ENCODE measurements around the gene S100A6.
"Not testable (repeated sequence)": the region's sequence is repeated elsewhere in the genome, so short reads cannot be mapped to it uniquely, and the experiment has no call there.

Gene S100A6

GRCh38 chr1:153532769-153533599 lies 2.8 kb downstream of the S100A6 start:
- DNase-seq (ENCODE audit: low read depth in 2 of 3, low spot score in 1 of 3): peak; percentile 66 to 71 (median 71)

DNA sequence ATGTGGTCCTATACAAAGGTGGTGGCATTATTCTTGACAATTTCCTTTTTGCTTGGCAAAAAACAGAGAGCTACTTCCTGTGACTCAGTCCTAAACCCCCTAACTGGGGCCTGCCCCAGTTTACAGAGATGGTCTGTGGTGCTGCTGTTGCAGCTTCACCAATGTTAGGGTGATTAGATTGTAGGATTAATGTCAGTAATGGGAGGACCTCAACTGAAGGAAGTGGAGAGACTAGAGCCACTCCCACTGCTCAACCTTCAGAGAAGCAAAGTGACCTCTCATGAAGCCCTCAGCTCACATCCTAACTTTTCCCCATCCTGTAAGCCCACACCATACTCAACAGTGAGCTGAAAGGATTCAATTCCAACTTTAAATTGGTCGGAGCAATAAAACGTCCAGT lies 3.6 kb downstream of the S100A6 start:
- DNase-seq (ENCODE audit: low read depth in 2 of 3, low spot score in 1 of 3): no peak

GRCh38 chr1:153531638-153532037 lies 4.2 kb downstream of the S100A6 start:
- DNase-seq (ENCODE audit: low read depth in 2 of 3, low spot score in 1 of 3): no peak

- no peak for DNase-seq (ENCODE audit: low read depth in 2 of 3, low spot score in 1 of 3)
Observed at GRCh38 chr1:153527683-153528040, 8.1 kb downstream of the S100A6 start.

DNA sequence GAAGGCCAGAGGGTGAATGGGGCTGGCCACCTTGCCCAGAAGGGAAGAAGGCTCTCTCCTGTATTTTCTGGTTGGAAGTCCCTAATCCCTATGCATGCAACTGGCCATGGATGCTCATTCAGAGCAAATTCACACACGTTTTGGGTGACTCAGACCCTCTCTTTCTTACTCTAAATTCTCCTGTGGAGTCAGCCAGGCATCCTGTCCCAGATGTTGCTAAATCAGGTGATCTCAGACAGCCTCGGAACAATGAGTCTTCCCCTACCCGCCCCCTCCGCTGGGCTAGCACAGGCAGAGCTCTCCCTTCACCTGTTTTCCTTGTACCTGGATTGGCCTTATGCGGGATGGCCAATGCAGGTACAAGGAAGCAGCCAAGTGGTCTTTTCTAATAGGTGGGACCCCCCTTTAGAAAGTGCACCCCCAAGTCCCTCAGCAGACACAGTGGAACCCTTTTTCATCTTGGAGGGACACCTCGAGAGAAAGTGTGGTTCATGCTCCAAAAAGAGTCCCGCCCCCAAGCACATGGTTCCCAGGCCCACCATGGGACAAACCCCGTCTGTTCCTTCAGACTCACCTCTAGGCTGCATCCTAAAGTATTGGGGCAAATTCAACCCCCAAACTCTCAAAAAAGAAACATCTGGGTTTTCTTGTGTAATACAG lies 8.6 kb downstream of the S100A6 start:
- DNase-seq (ENCODE audit: low read depth in 2 of 3, low spot score in 1 of 3): no peak

GRCh38 chr1:153526132-153526543 lies 9.7 kb downstream of the S100A6 start:
- no peak for DNase-seq (ENCODE audit: low read depth in 2 of 3, low spot score in 1 of 3)

DNA sequence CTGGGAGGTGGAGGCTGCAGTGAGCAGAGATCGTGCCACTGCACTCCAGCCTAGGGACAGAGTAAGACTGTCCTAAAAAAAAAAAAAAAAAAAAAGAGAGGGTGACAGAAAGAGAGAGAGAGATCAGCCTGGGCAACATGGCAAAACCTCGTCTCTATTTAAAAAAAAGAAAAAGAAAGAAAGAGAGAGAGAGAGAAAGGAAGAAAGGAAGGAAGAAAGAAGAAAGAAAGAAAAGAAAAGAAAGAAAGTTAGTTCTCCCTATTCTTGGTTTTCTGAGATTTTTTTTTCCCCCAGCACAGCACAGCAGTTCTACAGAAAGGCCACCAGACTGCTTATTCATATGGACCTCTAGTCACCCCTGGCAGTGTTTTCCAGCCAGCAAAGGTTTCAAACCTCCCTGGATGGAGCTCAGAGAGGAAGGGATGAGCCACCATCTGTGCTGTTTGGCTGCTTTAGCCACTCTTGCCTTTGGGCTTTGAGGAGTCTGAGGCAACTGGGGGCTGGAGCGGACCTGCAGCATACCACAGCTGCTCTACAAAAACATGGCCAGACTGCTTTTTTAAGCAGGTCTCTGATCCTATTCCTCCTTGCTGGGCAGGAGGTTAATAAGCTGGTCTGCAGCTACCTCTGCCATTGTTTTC lies 10.6 kb downstream of the S100A6 start:
- DNase-seq (ENCODE audit: low read depth in 2 of 3, low spot score in 1 of 3): no peak

DNA sequence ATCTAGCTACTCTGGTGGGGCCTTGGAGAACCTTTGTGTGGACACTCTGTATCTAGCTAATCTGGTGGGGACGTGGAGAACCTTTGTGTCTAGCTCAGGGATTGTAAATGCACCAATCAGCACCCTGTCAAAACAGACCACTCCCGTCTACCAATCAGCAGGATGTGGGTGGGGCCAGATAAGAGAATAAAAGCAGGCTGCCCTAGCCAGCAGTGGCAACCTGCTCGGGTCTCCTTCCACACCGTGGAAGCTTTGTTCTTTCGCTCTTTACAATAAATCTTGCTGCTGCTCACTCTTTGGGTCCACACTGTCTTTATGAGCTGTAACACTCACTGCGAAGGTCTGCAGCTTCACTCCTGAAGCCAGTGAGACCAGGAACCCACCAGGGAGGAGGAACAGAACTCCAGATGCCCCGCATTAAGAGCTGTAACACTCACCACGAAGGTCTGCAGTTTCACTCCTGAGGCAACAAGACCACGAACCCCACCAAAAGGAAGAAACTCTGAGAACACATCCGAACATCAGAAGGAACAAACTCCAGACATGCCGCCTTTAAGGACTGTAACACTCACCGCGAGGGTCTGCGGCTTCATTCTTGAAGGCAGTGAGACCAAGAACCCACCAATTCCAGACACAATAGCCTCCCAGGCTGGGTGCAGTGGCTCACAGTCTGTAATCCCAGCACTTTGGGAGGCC lies 13.3 kb downstream of the S100A6 start:
- not testable (repeated sequence) for DNase-seq (ENCODE audit: low read depth in 2 of 3, low spot score in 1 of 3)

DNA sequence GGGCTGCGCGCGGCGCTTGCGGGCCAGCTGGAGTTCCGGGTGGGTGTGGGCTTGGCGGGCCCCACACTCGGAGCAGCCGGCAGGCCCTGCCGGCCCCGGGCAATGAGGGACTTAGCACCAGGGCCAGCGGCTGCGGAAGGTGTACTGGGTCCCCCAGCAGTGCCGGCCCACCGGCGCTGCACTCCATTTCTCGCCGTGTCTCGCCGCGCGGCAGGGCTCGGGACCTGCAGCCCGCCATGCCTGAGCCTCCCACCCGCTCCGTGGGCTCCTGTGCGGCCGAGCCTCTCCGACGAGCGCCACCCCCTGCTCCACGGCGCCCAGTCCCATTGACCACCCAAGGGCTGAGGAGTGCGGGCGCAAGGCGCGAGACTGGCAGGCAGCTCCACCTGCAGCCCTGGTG lies 14.0 kb downstream of the S100A6 start:
- DNase-seq (ENCODE audit: low read depth in 2 of 3, low spot score in 1 of 3): not testable (repeated sequence)

- no peak for DNase-seq (ENCODE audit: low read depth in 2 of 3, low spot score in 1 of 3)
Observed at GRCh38 chr1:153520818-153521476, 14.8 kb downstream of the S100A6 start.

GRCh38 chr1:153520137-153520691 lies 15.6 kb downstream of the S100A6 start:
- DNase-seq (ENCODE audit: low read depth in 2 of 3, low spot score in 1 of 3): not testable (repeated sequence)

DNA sequence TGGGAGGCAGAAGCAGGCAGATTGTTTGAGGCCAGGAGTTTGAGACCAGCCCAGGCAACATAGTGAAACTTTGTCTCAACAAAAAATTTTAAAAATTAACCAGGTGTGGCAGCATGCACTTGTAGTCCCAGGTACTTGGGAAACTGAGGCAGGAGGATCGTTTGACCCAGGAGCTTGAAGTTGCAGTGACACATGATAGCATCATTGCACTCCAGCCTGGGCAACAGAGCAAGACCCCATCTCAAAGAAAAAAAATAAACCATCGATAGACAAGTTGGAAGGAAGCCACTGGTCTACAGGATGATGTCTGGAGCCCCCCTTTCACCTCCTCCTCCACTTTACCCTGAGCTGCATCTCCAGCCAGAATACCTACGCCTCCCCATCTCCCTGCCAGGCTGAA lies 16.5 kb downstream of the S100A6 start:
- DNase-seq (ENCODE audit: low read depth in 2 of 3, low spot score in 1 of 3): no peak

DNA sequence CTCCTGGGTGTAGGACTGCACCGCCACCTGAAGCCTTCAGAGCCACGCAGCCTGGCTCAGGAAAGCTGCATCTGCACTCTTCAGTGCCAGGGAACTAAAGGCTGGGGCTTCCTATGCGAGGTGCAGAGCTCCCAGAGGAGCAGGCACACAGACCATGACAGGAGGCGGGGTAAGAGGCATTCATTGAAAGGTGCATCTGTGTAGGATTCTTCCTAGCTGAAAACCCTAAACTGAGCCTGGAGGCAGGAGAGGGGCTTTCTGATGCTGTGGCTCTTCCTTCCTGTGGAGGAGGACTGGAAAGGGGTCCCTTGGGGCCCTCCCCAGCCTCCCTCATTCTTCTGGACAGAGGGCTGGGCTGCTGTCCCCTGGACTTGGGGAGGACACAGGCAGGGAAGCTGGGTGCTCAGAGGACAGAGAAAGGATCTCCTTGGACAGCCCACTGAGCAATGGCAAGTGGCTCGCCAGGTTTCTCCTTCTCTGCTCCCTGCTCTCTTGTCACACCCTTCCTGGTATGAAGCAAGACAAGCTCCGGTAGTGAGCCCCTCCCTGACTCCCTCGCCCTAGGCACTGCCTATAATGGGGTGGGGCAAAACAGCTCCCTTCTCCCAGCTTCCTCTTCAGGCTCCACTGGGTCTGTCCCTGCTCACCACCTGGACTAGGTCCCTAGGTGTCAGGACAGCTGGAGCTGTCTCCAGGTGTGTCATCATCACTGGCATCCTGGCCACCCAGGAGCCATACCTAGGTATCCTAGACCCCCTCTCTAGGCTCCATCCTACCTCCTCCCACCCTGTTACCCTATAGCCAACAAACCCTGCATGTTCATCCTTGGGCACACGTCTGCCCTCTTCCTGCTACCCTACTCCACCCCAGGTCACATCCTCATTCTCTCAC lies 20.0 kb downstream of the S100A6 start:
- no peak for DNase-seq (ENCODE audit: low read depth in 2 of 3, low spot score in 1 of 3)

- DNase-seq (ENCODE audit: low read depth in 2 of 3, low spot score in 1 of 3): no peak
Observed at GRCh38 chr1:153513666-153514065, 22.1 kb downstream of the S100A6 start.

- no peak for DNase-seq (ENCODE audit: low read depth in 2 of 3, low spot score in 1 of 3)
Observed at GRCh38 chr1:153513023-153513422, 22.8 kb downstream of the S100A6 start.

GRCh38 chr1:153510984-153511410 lies 24.8 kb downstream of the S100A6 start:
- peak; percentile 58 to 81 (median 75) for DNase-seq (ENCODE audit: low read depth in 2 of 3, low spot score in 1 of 3)

GRCh38 chr1:153509729-153510354 lies 25.9 kb downstream of the S100A6 start:
- peak; percentile 57 to 69 (median 65) for DNase-seq (ENCODE audit: low read depth in 2 of 3, low spot score in 1 of 3)

GRCh38 chr1:153509036-153509435 lies 26.8 kb downstream of the S100A6 start:
- DNase-seq (ENCODE audit: low read depth in 2 of 3, low spot score in 1 of 3): no peak

- no peak for DNase-seq (ENCODE audit: low read depth in 2 of 3, low spot score in 1 of 3)
Observed at GRCh38 chr1:153507926-153508583, 27.7 kb downstream of the S100A6 start.

Data from stimulated activated CD4-positive, alpha-beta T cell treated with anti-CD3 and anti-CD28 coated beads, Interleukin-12 subunit alpha, Interleukin-12 subunit beta, amount 100 ng/mL, for 48 hours (primary cell).